Keratinocyte (primary cell): ENCODE results near the gene METTL2A. TPM values are rescaled to one million over a fixed set of nuclear protein-coding genes. Genes with fewer than 3 reads are reported as not detected.
"Not testable (repeated sequence)": the region's sequence is repeated elsewhere in the genome, so short reads cannot be mapped to it uniquely, and the experiment has no call there.

ENCODE experiments used
- DNase-seq: peaks from one replicate; pipeline ENCODE4 v3.0.0-alpha.2; 2011; ENCODE audit warnings: low read depth, missing footprints, low spot score
- FAIRE-seq: peaks from 2 replicates; lab custom pipeline; 2011; peaks lifted over from hg19 to GRCh38; lab: Jason Lieb, UNC
- H2AFZ ChIP-seq: 2 replicates; pipeline ENCODE4 v1.6.0; 2012; ENCODE audit warnings: low read length, control low read depth, inconsistent platforms; ENCODE audit not compliant: control insufficient read depth
- H3K27ac ChIP-seq: 2 replicates; pipeline ENCODE4 v1.5.1; 2011; ENCODE audit warnings: low read length; ENCODE audit not compliant: control insufficient read depth, insufficient read depth
- H3K27me3 ChIP-seq: 3 replicates; pipeline ENCODE4 v1.6.0; 2011; ENCODE audit warnings: low read length; ENCODE audit not compliant: control insufficient read depth, insufficient read depth; ENCODE audit errors: extremely low read depth
- H3K36me3 ChIP-seq, 2 experiments: 2 replicates in 1 of 2; 3 replicates in 1 of 2; pipeline ENCODE4 v1.5.1; 2011; ENCODE audit warnings: low read length in 2 of 2, mild to moderate bottlenecking in 1 of 2; ENCODE audit not compliant: control insufficient read depth in 2 of 2, insufficient read depth in 2 of 2; ENCODE audit errors: extremely low read depth in 1 of 2
- H3K4me1 ChIP-seq: 3 replicates; pipeline ENCODE4 v1.5.1; 2011; ENCODE audit warnings: low read length; ENCODE audit not compliant: control insufficient read depth, insufficient read depth; ENCODE audit errors: extremely low read depth
- H3K4me2 ChIP-seq: 3 replicates; pipeline ENCODE4 v1.6.0; 2011; ENCODE audit warnings: low read depth, low read length; ENCODE audit not compliant: control insufficient read depth, insufficient read depth; ENCODE audit errors: extremely low read depth
- H3K4me3 ChIP-seq, 3 experiments: fragments of 200-600 bp in 1 of 3; sonication (generic) in 1 of 3; 2 replicates in 2 of 3; 3 replicates in 1 of 3; pipeline ENCODE4 v1.5.1; 2011 to 2016; ENCODE audit warnings: low read length in 3 of 3, mild to moderate bottlenecking in 3 of 3, control low read depth in 2 of 3, inconsistent platforms in 1 of 3, low read depth in 1 of 3, mixed read lengths in 1 of 3, mixed run types in 1 of 3, moderate library complexity in 1 of 3; ENCODE audit not compliant: control insufficient read depth in 2 of 3, insufficient read depth in 2 of 3; ENCODE audit errors: extremely low read depth in 1 of 3
- H3K79me2 ChIP-seq: 2 replicates; pipeline ENCODE4 v1.6.0; 2012; ENCODE audit warnings: low read length; ENCODE audit not compliant: control insufficient read depth, insufficient read depth
- H3K9ac ChIP-seq: 3 replicates; pipeline ENCODE4 v1.6.0; 2011; ENCODE audit warnings: low read length; ENCODE audit not compliant: control insufficient read depth, insufficient read depth; ENCODE audit errors: extremely low read depth
- H3K9me1 ChIP-seq: 3 replicates; pipeline ENCODE4 v1.6.0; 2011; ENCODE audit warnings: low read length; ENCODE audit not compliant: control insufficient read depth, insufficient read depth; ENCODE audit errors: extremely low read depth
- H3K9me3 ChIP-seq: 2 replicates; pipeline ENCODE4 v1.5.1; 2012; ENCODE audit warnings: low read depth, low read length; ENCODE audit not compliant: control insufficient read depth
- H4K20me1 ChIP-seq: 3 replicates; pipeline ENCODE4 v1.6.0; 2011; ENCODE audit warnings: low read length; ENCODE audit not compliant: control insufficient read depth, insufficient read depth; ENCODE audit errors: extremely low read depth
- dilution Hi-C: fragments of 300-500 bp; cut with MboI; formaldehyde crosslinking; loops from one replicate; pipeline ENCODE4 v1.7.0; 2020; ENCODE audit warnings: low sequenced_read_pairs; ENCODE audit not compliant: extremely low pct_ligation_motif_present
- polyA plus RNA-seq, 5 experiments: library from polyadenylated mRNA; depleted of rRNA in 3 of 5; stranded (reverse) in 3 of 5; stranded (forward) in 1 of 5; unstranded in 1 of 5; fragments of >200 nt; gene quantifications; 1 replicate in 1 of 5; 2 replicates in 3 of 5; 3 replicates in 1 of 5; pipeline versions ENCODE4 v1.2.1 to v1.2.3, GENCODE V29; 2011 to 2012; ENCODE audit warnings: missing spikeins in 2 of 5, low read depth in 1 of 5, low replicate concordance in 1 of 5

Gene METTL2A
- polyA plus RNA-seq, 1 donor (not counting 4 experiments of a cell fraction or from before 2014, with no cell fraction given): 22.2 TPM

DNA sequence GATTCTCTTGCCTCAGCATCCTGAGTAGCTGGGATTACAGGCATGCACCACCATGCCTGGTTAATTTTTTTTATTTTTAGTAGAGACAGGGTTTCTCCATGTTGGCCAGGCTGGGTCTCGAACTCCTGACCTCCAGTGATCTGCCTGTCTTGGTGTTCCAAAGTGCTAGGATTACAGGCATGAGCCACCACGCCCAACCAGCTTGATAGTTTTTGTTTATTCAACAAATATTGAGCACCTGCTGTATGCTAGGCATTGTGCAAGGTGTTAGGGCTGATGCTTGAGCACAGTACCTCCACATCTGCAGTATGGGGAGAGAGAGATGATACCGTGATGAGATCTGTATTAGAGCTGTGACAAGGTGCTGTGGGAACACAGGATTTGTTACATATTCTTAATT lies 58.9 kb downstream of the METTL2A start:
- H3K9me3 ChIP-seq, H3K9ac ChIP-seq, H3K4me1 ChIP-seq, H3K4me3 ChIP-seq, H3K27ac ChIP-seq, H2AFZ ChIP-seq, H3K9me1 ChIP-seq, H4K20me1 ChIP-seq, H3K4me2 ChIP-seq, H3K27me3 ChIP-seq, DNase-seq, dilution Hi-C loops, FAIRE-seq, H3K36me3 ChIP-seq: not testable (repeated sequence)
- peaks cover 63% of the 10 kb centered on the region for H3K79me2 ChIP-seq

DNA sequence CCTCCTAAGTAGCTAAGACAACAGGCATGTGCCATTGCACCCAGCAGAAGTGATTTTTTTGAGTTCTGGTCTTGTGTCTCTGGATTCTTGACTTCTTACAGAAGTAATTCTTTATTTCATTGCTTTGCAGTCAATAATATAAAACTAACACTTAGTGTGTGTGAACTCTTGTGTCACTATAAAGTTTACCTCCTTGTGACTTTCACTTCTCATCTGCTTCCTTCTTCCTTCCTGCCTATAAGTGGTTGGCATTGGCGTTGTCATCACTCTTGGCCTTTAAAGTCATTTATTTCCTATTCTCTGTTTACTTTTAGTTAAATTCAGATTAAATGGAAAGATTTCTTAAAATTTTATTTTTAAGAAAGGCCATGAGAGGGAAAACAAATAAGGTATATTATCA lies 67.3 kb downstream of the METTL2A start:
- peaks cover 85% of the 10 kb centered on the region for H3K79me2 ChIP-seq
- H3K36me3 ChIP-seq, H3K4me1 ChIP-seq, dilution Hi-C loops, H3K27me3 ChIP-seq, H3K4me2 ChIP-seq, DNase-seq, H3K9me3 ChIP-seq, H3K27ac ChIP-seq, FAIRE-seq, H2AFZ ChIP-seq, H3K9ac ChIP-seq, H4K20me1 ChIP-seq, H3K9me1 ChIP-seq, H3K4me3 ChIP-seq: not testable (repeated sequence)

DNA sequence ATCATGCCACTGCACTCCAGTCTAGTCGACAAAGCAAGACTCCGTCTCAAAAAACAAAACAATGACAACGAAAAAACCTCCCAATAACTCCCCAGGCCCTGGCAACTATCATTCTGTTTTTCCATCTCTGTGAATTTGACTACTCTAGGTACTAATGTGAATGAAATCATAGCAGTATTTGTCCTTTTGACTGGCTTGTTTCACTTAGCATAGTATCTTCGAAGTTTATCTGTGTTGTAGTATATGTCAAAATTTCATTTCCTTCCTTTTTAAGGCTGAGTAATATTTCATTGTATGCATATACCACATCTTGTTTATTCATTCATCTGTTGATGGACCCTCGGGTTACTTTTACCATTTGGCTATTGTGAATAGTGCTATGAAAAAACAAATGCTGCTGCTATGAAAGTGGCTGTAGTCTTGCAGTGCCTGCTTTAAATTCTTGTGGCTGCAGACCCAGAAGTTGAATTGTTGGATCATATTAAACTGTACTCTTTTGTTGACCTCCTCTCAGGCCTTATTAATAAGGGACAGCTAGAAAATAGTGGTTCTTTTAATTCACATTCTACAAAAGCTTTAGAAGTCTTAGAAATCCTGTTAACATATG lies 69.5 kb downstream of the METTL2A start:
- H3K9me1 ChIP-seq, H3K4me2 ChIP-seq, H3K4me3 ChIP-seq, H3K9ac ChIP-seq, H3K9me3 ChIP-seq, FAIRE-seq, H3K4me1 ChIP-seq, dilution Hi-C loops, H3K27me3 ChIP-seq, H4K20me1 ChIP-seq, H3K36me3 ChIP-seq, H3K27ac ChIP-seq, H2AFZ ChIP-seq, DNase-seq: not testable (repeated sequence)
- peaks cover 82% of the 10 kb centered on the region for H3K79me2 ChIP-seq

DNA sequence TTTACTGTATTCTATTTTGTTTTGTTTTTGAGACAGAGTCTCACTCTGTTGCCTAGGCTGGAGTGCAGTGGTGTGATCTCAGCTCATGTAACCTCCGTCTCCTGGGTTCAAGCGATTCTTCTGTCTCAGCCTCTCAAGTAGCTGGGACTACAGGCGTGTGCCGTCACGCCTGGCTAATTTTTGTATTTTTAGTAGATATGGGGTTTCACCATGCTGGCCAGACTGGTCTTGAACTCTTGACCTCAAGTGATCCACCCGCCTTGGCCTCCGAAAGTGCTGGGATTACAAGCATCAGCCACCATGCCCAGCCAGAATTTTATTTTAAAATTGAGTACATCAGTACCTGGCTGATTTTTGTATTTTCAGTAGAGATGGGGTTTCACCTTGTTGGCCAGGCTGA lies 70.4 kb downstream of the METTL2A start:
- H3K4me1 ChIP-seq, DNase-seq, dilution Hi-C loops, H3K9me3 ChIP-seq, FAIRE-seq, H4K20me1 ChIP-seq, H3K4me2 ChIP-seq, H3K27ac ChIP-seq, H3K27me3 ChIP-seq, H3K9me1 ChIP-seq, H3K4me3 ChIP-seq, H3K36me3 ChIP-seq, H2AFZ ChIP-seq, H3K9ac ChIP-seq: not testable (repeated sequence)
- peaks cover 82% of the 10 kb centered on the region for H3K79me2 ChIP-seq

DNA sequence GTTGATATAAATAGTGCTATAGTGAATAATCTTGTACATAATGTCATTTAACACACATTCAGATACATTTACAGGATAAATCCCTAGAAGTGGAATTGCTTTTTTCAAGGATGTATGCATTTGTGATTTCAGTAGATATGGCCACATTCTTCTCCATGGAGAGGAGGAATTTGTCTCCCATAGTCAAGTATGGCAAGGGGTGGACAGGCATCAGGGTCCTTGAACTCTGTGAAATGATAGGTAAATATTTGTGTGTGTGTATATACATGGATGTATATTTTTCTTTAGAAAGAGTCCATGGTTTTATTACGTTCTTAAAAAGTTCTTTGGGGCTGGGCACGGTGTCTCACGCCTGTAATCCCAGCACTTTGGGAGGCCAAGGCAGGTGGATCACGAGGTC lies 72.6 kb downstream of the METTL2A start:
- H3K79me2 ChIP-seq: peaks cover 71% of the 10 kb centered on the region
- H4K20me1 ChIP-seq, H3K36me3 ChIP-seq, H3K4me1 ChIP-seq, DNase-seq, dilution Hi-C loops, H3K27me3 ChIP-seq, H3K9me1 ChIP-seq, FAIRE-seq, H3K9me3 ChIP-seq, H3K9ac ChIP-seq, H2AFZ ChIP-seq, H3K4me3 ChIP-seq, H3K27ac ChIP-seq, H3K4me2 ChIP-seq: not testable (repeated sequence)
